ENCODE results near the gene GLB1L.

GRCh38 chr2:219247678-219248642 lies 2.7 kb upstream of the GLB1L start:
- TF ChIP-seq CTCF (IDR thresholded peaks at IDR 0.05) (no peak), POLR2A (IDR thresholded peaks at IDR 0.05) (no peak)
